ENCODE results near the gene CNNM4.

The CNNM4 gene

GRCh38 chr2:96837575-96837974 lies 76.9 kb downstream of the CNNM4 start:
- no peak for DNase-seq

GRCh38 chr2:96838345-96839292 lies 77.9 kb downstream of the CNNM4 start:
- no peak for DNase-seq

- DNase-seq, result no peak
Observed at GRCh38 chr2:96839293-96839874, 78.7 kb downstream of the CNNM4 start.

DNA sequence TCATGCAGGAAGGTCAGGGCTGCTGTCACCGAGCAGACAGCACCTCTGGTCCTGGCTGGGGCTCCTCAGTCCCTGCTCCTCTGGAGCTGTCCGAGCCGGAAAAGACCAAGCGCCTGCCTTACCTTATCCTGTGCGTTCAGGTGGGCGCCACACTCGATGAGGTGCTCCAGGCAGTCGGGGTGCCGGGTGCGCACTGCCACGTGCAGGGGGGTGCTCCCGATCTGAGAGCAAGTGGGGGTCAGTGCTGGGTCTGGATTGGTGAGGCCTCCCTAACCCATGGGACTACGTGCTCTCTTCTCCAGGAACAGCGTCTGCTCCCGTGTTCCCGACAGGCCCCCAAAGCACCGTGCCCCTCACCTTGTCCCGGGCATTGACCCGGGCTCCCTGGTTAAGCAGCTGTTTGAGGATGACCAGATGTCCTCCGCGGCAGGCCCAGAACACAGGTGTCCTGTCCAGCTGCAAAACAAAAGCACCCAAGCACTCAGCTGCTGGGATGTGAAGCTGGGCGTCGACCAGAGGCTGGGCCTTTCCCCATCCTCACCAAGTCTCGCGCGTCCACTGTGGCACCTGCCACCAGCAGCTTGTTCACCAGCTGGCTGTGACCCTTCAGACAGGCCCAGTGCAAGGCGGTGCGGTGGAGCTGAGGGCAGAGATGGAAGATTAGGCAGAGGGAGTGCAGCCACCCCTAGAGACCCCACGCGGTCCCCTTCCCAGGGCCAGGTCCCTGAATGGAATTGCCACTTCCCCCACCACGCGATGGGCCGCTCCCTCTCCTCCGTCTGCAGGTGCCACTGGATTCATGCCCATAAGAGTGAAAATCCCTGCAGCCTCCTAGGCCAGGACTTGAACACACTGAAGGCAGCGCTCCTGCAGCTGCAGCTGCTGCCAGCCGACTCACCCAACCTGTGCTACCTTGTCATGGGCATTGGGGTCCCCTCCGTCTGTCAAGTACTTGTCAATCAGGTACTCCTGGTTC lies 79.5 kb downstream of the CNNM4 start:
- DNase-seq, result no peak

GRCh38 chr2:96841701-96842495 lies 81.2 kb downstream of the CNNM4 start:
- DNase-seq, result no peak

DNA sequence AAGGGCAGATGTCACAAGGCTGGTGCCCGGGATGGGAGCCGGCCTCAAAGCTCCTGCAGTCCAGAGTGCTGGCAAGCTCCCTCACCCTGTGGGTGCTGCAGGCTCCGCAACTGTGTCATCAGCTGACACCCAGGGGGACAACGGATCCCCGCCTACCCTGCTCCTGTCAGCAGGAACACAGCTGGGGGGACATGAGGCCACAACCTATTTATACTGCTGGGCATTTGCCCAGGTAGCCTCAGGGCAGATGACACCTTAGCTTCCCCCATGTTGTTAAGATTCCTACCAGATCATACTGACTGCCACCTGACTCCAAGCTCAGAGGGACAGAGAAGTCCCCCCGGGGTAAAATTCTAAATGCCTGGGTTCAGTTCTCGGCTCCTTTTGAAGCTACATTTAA lies 81.9 kb downstream of the CNNM4 start:
- no peak for DNase-seq

DNA sequence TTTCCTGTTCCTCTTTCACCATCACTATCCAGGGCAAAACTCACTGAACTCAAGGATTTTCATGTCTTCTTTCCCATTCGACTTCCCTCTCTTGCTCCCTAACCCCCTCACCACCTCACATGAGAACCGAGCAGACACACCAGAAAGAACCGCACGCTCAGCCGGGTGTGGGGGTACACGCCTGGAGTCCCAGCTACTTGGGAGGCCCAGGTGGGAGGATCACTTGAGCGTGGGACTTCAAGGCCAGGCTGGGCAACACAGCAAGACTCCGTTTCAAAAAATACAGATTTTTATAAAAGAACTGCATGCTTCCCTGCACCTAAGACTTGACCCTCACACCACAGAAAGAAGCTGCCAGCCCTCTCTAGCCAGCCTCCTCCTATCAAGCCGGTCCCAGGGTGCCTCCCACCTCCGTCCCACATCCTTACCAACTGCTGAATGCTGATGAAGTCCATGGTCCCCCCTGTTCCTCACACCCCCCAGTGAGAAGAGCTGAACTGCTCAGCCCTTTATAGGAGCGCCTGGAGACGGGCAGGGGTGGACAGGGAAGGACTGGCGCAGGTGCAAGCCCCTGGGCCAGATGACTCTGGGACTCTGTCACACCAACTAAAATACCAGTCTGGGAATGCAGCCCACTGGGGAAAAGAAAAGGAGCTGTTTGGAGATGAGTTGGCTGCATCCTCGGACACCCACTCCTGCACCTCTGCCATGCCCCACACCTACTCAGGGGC lies 83.0 kb downstream of the CNNM4 start, which contains the start of gene ANKRD23:
Gene ANKRD23 (minus strand): TSS at position 484 of the 731 bp plus-strand sequence. CDS start 29 bp downstream, at position 455.
- no peak for DNase-seq

GRCh38 chr2:96844405-96844808 lies 83.7 kb downstream of the CNNM4 start:
- DNase-seq, result no peak

- DNase-seq, result no peak
Observed at GRCh38 chr2:96846825-96847224, 86.1 kb downstream of the CNNM4 start.

GRCh38 chr2:96847586-96847985 lies 86.9 kb downstream of the CNNM4 start:
- DNase-seq, result no peak

GRCh38 chr2:96848264-96848663 lies 87.6 kb downstream of the CNNM4 start:
- DNase-seq, result no peak

- no peak for DNase-seq
Observed at GRCh38 chr2:96852667-96853066, 92.0 kb downstream of the CNNM4 start.

DNA sequence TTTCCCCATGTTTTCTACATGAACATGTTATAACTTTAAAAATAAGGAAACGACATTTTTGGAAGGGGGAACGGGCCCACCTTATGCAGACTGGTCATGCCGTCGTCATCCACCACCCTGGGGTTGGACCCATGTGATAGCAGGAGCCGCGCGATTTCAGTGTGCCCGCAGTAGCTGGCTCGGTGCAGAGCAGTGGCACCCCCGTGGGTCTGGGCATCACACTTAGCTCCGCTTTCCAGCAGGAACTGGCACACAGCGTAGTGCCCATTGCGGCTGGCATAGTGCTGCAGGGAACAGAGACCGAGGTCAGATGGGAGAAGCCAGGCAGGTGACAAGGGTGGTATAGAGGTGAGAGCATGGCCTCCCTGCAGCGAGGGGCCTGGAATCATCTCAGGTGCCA lies 92.6 kb downstream of the CNNM4 start:
- DNase-seq, result no peak

DNA sequence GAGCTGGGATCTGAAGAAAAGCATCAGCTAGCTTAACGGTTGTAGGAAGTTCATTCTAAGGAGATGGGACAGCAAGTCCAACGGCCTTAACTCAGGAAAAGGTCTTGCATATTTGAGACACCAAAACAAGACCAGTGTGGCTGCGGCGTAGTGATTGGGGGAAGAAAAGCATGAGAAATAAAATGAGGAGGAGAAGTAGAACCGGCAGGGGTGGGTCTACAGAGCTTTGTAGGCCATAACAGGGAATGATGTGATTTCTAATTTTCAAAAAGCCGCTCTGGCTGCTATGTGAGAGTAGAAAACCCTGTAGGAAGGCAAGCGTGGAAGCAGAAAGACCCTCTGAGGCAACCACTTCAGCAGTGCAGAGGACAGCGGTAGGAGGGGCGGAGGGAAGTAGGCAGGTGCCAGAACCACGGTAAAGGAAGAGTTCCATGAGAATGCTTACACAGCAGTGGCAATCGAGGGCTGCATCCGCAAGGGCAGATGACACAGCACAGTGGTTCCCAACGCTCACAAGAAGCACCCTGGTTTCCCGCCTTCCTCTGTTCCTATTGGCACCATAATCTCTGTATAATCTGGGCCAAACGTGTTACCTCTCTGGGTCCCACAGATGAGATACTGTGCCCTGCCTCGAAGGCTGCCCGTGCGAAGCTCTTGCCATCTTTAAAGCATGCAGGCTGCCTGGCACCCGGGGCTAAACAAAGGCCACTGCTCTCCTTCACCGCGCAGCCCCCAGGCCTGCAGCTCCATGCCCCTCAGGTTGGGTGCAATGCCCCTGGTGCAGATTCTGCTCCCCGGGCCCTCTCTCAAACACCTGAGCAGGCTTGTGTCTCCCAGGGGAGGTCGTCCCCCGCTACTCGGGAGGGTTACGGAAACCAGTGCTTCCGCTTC lies 96.3 kb downstream of the CNNM4 start:
- peak; percentile 67 for DNase-seq

DNA sequence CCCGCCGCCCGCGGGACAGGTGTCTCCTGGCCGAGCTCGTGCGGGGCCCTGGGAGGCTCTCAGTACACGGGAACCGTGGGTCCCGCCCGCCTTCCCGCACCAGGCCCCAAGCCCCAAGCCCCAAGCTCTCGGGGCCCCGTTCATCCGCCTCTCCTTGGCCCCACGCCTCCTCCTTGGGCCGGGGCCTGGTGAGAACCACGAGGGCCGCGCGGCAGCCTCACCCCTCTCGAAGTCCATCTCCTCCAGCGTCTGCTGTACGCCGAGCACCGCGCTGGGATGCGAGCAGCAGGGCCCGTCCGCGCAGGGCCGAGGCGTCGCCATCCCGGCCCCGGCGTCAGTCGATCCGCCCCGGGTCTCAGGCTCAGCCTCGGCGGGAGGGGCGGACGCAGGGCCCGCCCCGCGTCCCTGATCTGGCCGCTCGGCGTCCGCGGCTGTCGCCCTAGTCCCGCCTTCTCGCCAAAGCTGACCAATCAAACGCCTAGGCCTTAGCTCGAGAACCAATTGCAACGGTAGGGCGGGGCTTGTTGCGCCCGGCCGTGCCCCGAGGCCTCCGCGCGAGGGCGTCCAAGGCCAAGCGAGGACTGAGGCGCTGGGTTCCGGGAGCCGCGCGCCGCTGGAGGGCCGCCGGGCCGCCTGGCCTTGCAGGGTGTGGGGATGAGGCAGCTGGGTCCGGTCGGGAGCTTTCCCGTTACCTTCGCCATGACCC lies 97.1 kb downstream of the CNNM4 start, which contains the start of gene ANKRD39:
Gene ANKRD39 (minus strand): TSS at position 350 of the 706 bp plus-strand sequence. CDS start 29 bp downstream, at position 321.
- DNase-seq, result peak; percentile 97

DNA sequence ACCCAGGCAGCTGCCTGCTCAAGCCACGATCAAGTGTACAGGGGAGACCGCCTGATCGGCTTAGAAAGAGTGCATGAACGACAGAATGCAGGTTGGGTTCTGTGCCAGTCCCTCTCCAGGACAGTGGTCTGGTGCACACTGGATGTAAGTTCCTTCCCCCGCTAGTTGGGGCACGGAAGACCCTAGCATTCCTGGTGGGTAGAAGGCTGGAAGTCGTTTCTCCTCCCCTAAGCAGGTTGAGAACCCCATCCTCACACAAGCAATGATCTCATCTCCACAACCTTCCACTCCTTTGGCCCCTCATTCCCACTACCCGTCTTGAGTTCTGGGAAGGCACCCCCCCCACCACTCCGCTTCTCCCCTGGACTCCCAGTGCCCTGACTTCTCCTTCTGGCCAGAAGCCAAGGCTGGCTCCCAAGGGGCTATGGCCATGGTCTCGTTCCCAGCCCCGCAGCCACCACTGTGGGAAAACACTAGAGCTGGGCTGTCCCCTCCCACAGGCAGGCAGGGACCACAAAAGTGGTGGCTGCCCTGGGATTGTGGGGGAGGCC lies 98.5 kb downstream of the CNNM4 start:
- DNase-seq, result no peak

- no peak for DNase-seq
Observed at GRCh38 chr2:96859681-96860064, 99.0 kb downstream of the CNNM4 start.

DNA sequence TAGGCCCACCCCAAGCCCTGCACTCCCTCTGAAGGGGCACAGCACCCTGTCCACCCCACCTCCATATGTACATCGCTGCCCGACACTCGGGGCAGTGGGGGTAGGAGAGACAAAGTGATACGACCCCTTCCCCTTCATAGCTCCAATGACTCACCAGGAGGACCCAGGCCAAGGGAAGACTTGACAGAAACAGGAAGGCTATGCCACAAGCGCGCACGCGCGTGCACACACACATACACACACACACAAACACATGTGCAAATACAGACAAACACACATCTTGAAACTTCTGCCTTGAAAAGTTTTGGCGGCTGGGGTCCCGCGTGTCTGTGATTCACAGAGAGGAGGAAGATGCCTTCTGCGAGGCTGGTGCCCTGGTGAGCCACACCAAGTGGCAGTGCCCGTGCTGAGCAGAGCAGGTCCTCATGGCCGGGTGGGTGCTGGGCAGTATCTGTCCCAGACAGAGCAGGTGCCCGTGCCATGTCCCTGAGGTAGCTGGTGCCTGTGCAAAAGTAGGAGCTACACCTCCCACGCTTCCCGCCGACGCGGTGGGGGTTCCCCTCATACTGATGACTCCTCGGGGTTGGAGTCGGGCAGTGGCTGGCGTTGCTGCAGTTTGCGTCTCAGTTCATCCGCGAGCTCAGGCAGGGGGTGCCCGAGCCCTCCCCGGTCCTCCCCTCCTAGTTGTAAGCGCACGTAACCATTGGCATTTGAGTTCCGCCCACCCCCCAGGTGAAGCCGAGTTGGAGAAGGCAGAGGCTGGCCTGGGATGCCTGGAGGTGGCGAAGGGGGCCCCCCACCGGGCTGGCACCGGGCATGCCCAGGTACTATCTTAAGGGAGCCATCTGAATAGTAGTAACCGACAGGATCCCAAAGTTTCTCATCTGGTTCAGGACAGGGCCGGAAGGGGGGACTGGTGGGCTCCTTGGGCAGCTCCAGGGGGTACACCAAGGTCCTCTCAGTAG lies 99.6 kb downstream of the CNNM4 start:
- no peak for DNase-seq

All from NCI-H510A treated with DMSO at 0.1 percent for 48 hours (cell line).